ENCODE data around the gene GPC5.

The GPC5 gene

GRCh38 chr13:92320323-92320722 is 921.9 kb downstream of the GPC5 start:
- DNase-seq: no peak

GRCh38 chr13:92321174-92321573 is 922.8 kb downstream of the GPC5 start:
- DNase-seq: no peak

GRCh38 chr13:92345627-92346026 is 947.2 kb downstream of the GPC5 start:
- no peak for DNase-seq

- no peak for DNase-seq
Measured at GRCh38 chr13:92346046-92346445, 947.6 kb downstream of the GPC5 start.

- DNase-seq: no peak
Measured at GRCh38 chr13:92354583-92354982, 956.2 kb downstream of the GPC5 start.

- DNase-seq: no peak
Measured at GRCh38 chr13:92355213-92355612, 956.8 kb downstream of the GPC5 start.

GRCh38 chr13:92362717-92363116 is 964.3 kb downstream of the GPC5 start:
- DNase-seq: no peak

- no peak for DNase-seq
Measured at GRCh38 chr13:92365904-92366303, 967.5 kb downstream of the GPC5 start.

GRCh38 chr13:92377396-92377795 is 979.0 kb downstream of the GPC5 start:
- DNase-seq: no peak

GRCh38 chr13:92379371-92379770 is 981.0 kb downstream of the GPC5 start:
- no peak for DNase-seq

- no peak for DNase-seq
Measured at GRCh38 chr13:92384410-92384809, 986.0 kb downstream of the GPC5 start.

GRCh38 chr13:92387245-92387644 is 988.8 kb downstream of the GPC5 start:
- no peak for DNase-seq

GRCh38 chr13:92390217-92390616 is 991.8 kb downstream of the GPC5 start:
- no peak for DNase-seq

GRCh38 chr13:92403606-92404005 is 1005.2 kb downstream of the GPC5 start:
- no peak for DNase-seq

- no peak for DNase-seq
Measured at GRCh38 chr13:92407858-92408257, 1009.4 kb downstream of the GPC5 start.

GRCh38 chr13:92412481-92412880 is 1014.1 kb downstream of the GPC5 start:
- DNase-seq: no peak

- no peak for DNase-seq
Measured at GRCh38 chr13:92412996-92413395, 1014.6 kb downstream of the GPC5 start.

GRCh38 chr13:92413452-92413851 is 1015.0 kb downstream of the GPC5 start:
- DNase-seq: no peak

GRCh38 chr13:92414851-92415250 is 1016.4 kb downstream of the GPC5 start:
- no peak for DNase-seq

- DNase-seq: no peak
Measured at GRCh38 chr13:92415781-92416180, 1017.4 kb downstream of the GPC5 start.

- no peak for DNase-seq
Measured at GRCh38 chr13:92418818-92419412, 1020.5 kb downstream of the GPC5 start.

- DNase-seq: no peak
Measured at GRCh38 chr13:92429231-92429630, 1030.8 kb downstream of the GPC5 start.

GRCh38 chr13:92433386-92433785 is 1035.0 kb downstream of the GPC5 start:
- no peak for DNase-seq

GRCh38 chr13:92433963-92434362 is 1035.5 kb downstream of the GPC5 start:
- no peak for DNase-seq

Data from hypothalamus (tissue), 51 donors.